K562 treated with DMSO at 1 percent for 4 hours (cell line): ENCODE data around the gene GNB4. TPM values are rescaled to one million over a fixed set of nuclear protein-coding genes. Genes with fewer than 3 reads are reported as not detected.

Source experiments
- total RNA-seq: library from RNA; unstranded; fragments of 300-600 nt; gene quantifications from 2 replicates; pipeline ENCODE4 v1.2.3, GENCODE V29; 2022; ENCODE audit not compliant: insufficient read depth

Gene GNB4
- 4.7 and 6.0 TPM in 2 replicates for total RNA-seq

DNA sequence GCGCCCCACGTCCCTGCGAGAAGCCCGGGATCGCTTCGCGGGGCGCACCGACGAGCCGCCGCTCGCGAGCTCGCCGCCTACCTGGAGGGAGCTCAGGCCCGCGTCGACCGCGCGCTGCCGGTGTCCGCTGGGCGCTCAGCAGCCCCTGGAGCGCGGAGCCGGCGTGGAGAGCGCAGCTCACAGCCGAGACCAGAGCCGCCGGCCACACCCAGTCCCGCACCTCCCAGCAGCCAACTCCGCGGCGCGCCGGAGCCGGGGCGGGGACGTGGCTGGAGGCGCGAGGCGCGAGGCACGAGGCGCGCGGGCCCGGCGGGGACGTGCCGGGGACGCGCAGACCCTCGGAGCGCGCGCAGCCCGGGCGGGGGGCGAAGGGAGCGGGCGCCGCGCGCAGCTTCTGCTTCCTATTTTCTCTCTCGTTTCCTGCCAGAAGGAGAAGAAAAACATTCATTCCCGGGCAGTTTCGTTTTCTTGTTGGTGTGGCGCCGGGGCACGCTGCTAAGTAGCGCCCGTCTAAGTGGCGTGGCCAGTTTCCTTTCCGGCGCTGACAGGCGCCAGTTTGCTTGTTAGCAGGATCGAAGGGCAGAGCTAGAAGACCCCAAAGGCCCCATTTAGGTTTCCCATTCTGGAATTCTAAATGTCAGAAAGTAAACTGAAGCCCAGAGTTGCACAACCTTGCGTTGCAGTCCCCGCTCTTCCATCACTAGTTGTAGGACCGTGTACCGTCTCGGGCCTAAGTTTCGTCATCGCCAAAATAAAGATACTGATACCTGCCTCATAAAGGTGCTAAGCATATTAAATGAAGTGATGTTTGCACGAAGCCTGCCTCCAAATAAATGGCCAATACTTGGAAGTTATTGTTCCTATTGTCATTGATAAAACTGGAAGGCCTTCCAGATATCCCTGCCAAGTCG is at the start of gene GNB4:
Gene GNB4 (minus strand): TSS at position 206 of the 911 bp plus-strand sequence. CDS start 25,270 bp downstream, outside the sequence.

DNA sequence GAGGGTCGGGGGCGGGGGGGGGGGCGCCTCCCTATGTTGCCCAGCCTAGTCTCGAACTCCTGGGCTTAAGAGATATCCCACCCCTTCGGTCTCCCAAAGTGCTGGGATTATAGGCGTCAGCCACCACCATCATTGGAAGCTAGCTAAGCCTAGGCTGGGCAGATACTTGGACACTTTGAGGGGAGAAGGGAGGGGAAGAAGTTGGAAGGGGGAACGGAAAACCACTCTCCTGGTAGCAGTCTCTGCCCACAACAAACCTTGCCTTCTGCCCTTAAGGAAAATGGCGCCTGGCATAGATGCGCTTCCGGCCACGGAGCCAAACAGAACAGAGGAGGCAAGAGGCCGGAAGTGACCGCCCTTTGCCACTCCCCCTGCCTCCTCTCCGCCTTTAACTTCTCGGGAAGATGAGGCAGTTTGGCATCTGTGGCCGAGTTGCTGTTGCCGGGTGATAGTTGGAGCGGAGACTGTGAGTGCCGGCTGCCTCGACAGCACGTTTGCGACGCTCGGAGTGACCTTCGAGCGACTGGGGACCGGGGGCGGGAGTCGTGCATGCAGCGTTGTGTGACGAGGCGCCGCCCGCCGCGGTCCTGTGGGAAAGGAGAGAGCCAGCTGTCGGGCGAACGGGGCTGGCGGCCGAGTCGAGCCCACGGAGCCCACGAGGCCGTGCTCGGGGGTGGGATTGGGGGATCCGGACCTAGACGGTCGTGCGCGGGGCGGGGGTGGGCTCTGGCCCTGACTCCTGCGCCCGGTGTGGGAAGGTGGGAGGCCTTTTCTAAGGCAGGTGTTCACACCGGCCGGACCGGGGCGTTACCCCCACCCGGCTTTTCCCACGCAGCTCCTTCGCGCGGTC is 103.7 kb downstream of the GNB4 start, which contains the start of gene MFN1:
Gene MFN1 (plus strand): TSS at position 365 of the 850 bp plus-strand sequence. CDS start 1,143 bp downstream, outside the sequence.

Other genes with a start within 250 kb of the GNB4 start
- gene KCNMB3, start 200.4 kb downstream of the GNB4 start, total RNA-seq = 6.4 and 8.0 TPM in 2 replicates
- gene ZNF639, start 128.4 kb downstream of the GNB4 start, total RNA-seq = 13.1 and 18.4 TPM in 2 replicates
- 9.5 and 13.3 TPM in 2 replicates for gene MFN1, start 103.8 kb downstream of the GNB4 start, total RNA-seq
- 55.8 and 63.9 TPM in 2 replicates for gene ACTL6A, start 111.5 kb upstream of the GNB4 start, total RNA-seq
- 34.8 and 40.7 TPM in 2 replicates for gene MRPL47, start 153.2 kb upstream of the GNB4 start, total RNA-seq
- gene NDUFB5, start 153.3 kb upstream of the GNB4 start, total RNA-seq = 94.8 and 109 TPM in 2 replicates
- 0.06 and 0.13 TPM in 2 replicates for gene USP13, start 201.6 kb upstream of the GNB4 start, total RNA-seq